GM23248 (cell line): Measurements from ENCODE around the gene PODXL. TPM values are rescaled to one million over a fixed set of nuclear protein-coding genes. Genes with fewer than 3 reads are reported as not detected.

ENCODE experiments used
- DNase-seq: peaks from one replicate; pipeline ENCODE4 v3.0.0-alpha.2; 2015
- H2AFZ ChIP-seq: fragments of 200-600 bp; sonication (generic); 2 replicates; pipeline ENCODE4 v1.6.1; 2016; ENCODE audit warnings: antibody characterized with exemption
- H3F3A ChIP-seq: fragments of 200-600 bp; sonication (generic); 2 replicates; pipeline ENCODE4 v1.6.1; 2016; ENCODE audit warnings: mild to moderate bottlenecking, antibody characterized with exemption, mixed run types; ENCODE audit not compliant: insufficient read depth
- H3K27ac ChIP-seq: fragments of 200-600 bp; sonication (generic); 2 replicates; pipeline ENCODE4 v1.5.1; 2016; ENCODE audit warnings: mild to moderate bottlenecking
- H3K27me3 ChIP-seq: fragments of 200-600 bp; sonication (generic); replicated peaks from 2 replicates; pipeline ENCODE4 v1.6.1; 2016; ENCODE audit warnings: mild to moderate bottlenecking; ENCODE audit not compliant: insufficient read depth
- H3K36me3 ChIP-seq: fragments of 200-600 bp; sonication (generic); 2 replicates; pipeline ENCODE4 v1.6.1; 2016; ENCODE audit warnings: low read depth, mild to moderate bottlenecking
- H3K4me1 ChIP-seq: fragments of 200-600 bp; sonication (generic); 2 replicates; pipeline ENCODE4 v1.6.1; 2016; ENCODE audit warnings: mild to moderate bottlenecking; ENCODE audit not compliant: insufficient read depth
- H3K4me2 ChIP-seq: fragments of 200-600 bp; sonication (generic); one replicate; pipeline ENCODE4 v1.6.1; 2016; ENCODE audit warnings: mild to moderate bottlenecking; ENCODE audit not compliant: unreplicated experiment
- H3K4me3 ChIP-seq: fragments of 200-600 bp; sonication (generic); 2 replicates; pipeline ENCODE4 v1.5.1; 2016; ENCODE audit warnings: mild to moderate bottlenecking
- H3K79me2 ChIP-seq: fragments of 200-600 bp; sonication (generic); 2 replicates; pipeline ENCODE4 v1.6.1; 2016; ENCODE audit warnings: mild to moderate bottlenecking; ENCODE audit not compliant: insufficient read depth
- H3K9ac ChIP-seq: fragments of 200-600 bp; sonication (generic); 2 replicates; pipeline ENCODE4 v1.6.1; 2016; ENCODE audit warnings: mild to moderate bottlenecking
- H3K9me2 ChIP-seq: fragments of 200-600 bp; sonication (generic); 2 replicates; pipeline ENCODE4 v1.6.1; 2016; ENCODE audit warnings: mixed run types, mild to moderate bottlenecking, moderate library complexity; ENCODE audit not compliant: insufficient read depth
- H3K9me3 ChIP-seq: fragments of 200-600 bp; sonication (generic); one replicate; pipeline ENCODE4 v1.6.1; 2017; ENCODE audit warnings: low read depth
- H4K20me1 ChIP-seq: fragments of 200-600 bp; sonication (generic); 2 replicates; pipeline ENCODE4 v1.6.0; 2016; ENCODE audit not compliant: insufficient read depth
- EZH2 ChIP-seq: fragments of 200-600 bp; sonication (generic); IDR thresholded peaks from 2 replicates; pipeline ENCODE4 v1.6.1; 2018; ENCODE audit warnings: antibody characterized with exemption, mild to moderate bottlenecking; ENCODE audit not compliant: insufficient read depth, poor library complexity, severe bottlenecking
- EZH2phosphoT487 ChIP-seq: fragments of 200-600 bp; sonication (generic); IDR thresholded peaks from 2 replicates; pipeline ENCODE4 v1.6.1; 2018; ENCODE audit warnings: antibody characterized with exemption, moderate library complexity, mild to moderate bottlenecking, low read depth; ENCODE audit not compliant: insufficient read depth
- WGBS, 2 experiments: methylation state at CpG; one replicate each; pipeline ENCODE4 v1.1.6; 2015 to 2017; ENCODE audit warnings: low lambda C conversion rate in 2 of 2, low coverage in 1 of 2; ENCODE audit errors: missing lambda C conversion rate in 2 of 2; 5-methylcytosine and 5-hydroxymethylcytosine counted together
- in situ Hi-C: fragments of 300-500 bp; cut with MboI; formaldehyde crosslinking; loops from 2 replicates; pipeline ENCODE4 v1.15.0; 2020
- polyA plus RNA-seq: library from polyadenylated mRNA; unstranded; fragments of >200 nt; fragmentation: Nextera tagmentation; extraction: Ambion mirVana; gene quantifications from 2 replicates; pipeline ENCODE4 v1.2.1, GENCODE V29; 2016
- total RNA-seq: library from RNA; depleted of rRNA; stranded (reverse); fragments of >200 nt; shearing (Covaris generic); gene quantifications from 2 replicates; pipeline ENCODE4 v1.2.3, GENCODE V29; 2014; rRNA removed

The PODXL gene
- total and polyA plus RNA-seq, 2 experiments from 2014 or later: 33.6 to 50.1 TPM

DNA sequence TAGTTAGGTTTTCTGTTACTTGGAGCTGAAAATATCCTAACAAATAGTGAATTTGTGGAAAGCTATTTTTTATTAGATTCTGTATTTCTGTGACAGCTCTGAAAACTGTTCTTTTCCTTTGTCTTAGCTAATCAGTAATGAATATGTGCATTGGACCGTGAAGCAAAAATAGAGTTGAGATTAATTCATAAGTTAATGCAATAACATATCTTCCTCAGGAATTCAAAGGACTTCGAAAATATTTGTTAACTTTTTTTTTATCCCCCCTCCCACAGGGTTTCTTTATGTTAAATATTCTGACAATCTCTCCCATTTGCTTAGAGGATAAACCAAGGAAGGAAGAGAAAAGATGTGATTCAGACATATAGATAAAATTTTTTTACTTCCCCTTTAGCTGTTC lies 101.4 kb downstream of the PODXL start:
- H3K4me3 ChIP-seq: no peak overlapping the region
- peaks cover 3% of the 10 kb centered on the region; the same call in 1 of the 2 replicates for H3K4me1 ChIP-seq
- TF ChIP-seq EZH2 (no peak), EZH2phosphoT487 (no peak)
- no peaks in the 10 kb centered on the region for H4K20me1 ChIP-seq
- H3K4me2 ChIP-seq: no peak overlapping the region
- H3K9me3 ChIP-seq: no peaks in the 10 kb centered on the region
- H2AFZ ChIP-seq: no peak overlapping the region
- no peaks in the 10 kb centered on the region; the same call in 1 of the 2 replicates for H3K9me2 ChIP-seq
- H3K27me3 ChIP-seq: no peaks in the 10 kb centered on the region
- 94 to 97% methylated on average over 2 of the region's 2 CpGs for WGBS, 2 experiments
- no peak overlapping the region for H3K27ac ChIP-seq
- H3K36me3 ChIP-seq: peaks cover 24% of the 10 kb centered on the region; the same call in 1 of the 2 replicates
- H3K79me2 ChIP-seq: peaks cover 20% of the 10 kb centered on the region; the same call in 1 of the 2 replicates
- no peak overlapping the region for H3K9ac ChIP-seq
- H3F3A ChIP-seq: peaks cover 4% of the 10 kb centered on the region; the same call in 1 of the 2 replicates
- no peak for DNase-seq
- in situ Hi-C loops: no loop called here

DNA sequence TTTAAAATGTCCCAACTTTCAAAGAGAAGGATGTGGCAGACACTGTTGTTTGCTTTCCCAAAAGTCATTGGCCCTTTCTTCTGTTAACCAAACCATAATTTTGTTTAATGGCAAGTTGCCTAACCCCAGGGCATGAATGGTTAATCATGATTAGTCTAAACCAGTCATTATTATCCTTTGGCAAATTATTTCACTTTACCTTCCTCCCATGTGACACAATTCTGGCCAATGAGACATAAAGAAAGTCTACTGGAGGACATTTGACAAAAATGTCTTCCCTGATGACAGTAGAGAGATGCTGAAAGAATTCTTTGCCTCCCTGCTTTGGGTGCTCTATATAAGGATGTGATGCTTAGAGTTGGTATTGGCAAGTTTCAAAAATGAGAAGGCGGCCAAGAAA lies 101.9 kb downstream of the PODXL start:
- in situ Hi-C loops: no loop called here
- no peak for DNase-seq
- no peaks in the 10 kb centered on the region for H3K27me3 ChIP-seq
- no peak overlapping the region for H3K27ac ChIP-seq
- H3K79me2 ChIP-seq: peaks cover 25% of the 10 kb centered on the region; the same call in 1 of the 2 replicates
- H2AFZ ChIP-seq: no peak overlapping the region
- H3K36me3 ChIP-seq: peaks cover 24% of the 10 kb centered on the region; the same call in 1 of the 2 replicates
- no peaks in the 10 kb centered on the region for H4K20me1 ChIP-seq
- H3K9ac ChIP-seq: no peak overlapping the region
- H3K9me2 ChIP-seq: no peaks in the 10 kb centered on the region; the same call in 1 of the 2 replicates
- H3K4me1 ChIP-seq: peaks cover 3% of the 10 kb centered on the region; the same call in 1 of the 2 replicates
- H3K4me2 ChIP-seq: no peak overlapping the region
- H3F3A ChIP-seq: peaks cover 1% of the 10 kb centered on the region; the same call in 1 of the 2 replicates
- no peak overlapping the region for H3K4me3 ChIP-seq
- TF ChIP-seq EZH2phosphoT487 (no peak), EZH2 (no peak)
- no peaks in the 10 kb centered on the region for H3K9me3 ChIP-seq
- WGBS, 2 experiments: 98 to 100% methylated on average over 1 of the region's 1 CpG

Other genes with a start within 250 kb of the PODXL start
- 30.2 and 35.7 TPM in 2 replicates for gene MKLN1, start 228.8 kb downstream of the PODXL start, total RNA-seq
- 26.4 and 32.1 TPM in 2 replicates for gene MKLN1, start 228.8 kb downstream of the PODXL start, polyA plus RNA-seq